AG04449 (cell line): ENCODE data around the gene AKAP11.

Source experiments
- CTCF ChIA-PET: fragments of 350-600 bp; formaldehyde crosslinking; extraction: SDS; loops from one replicate; lab custom pipeline; 2021; ENCODE audit warnings: antibody characterized with exemption; lab: Yijun Ruan, JAX
- POLR2A ChIA-PET: fragments of 400-600, 350-600 bp; formaldehyde crosslinking; extraction: SDS; loops from one replicate; lab custom pipeline; 2020; ENCODE audit warnings: antibody characterized with exemption, inconsistent platforms; lab: Yijun Ruan, JAX
- DNase-seq: peaks from one replicate; pipeline ENCODE4 v3.0.0-alpha.2; 2010; ENCODE audit warnings: low read depth, low spot score
- H3K4me3 ChIP-seq: 2 replicates; pipeline ENCODE4 v1.5.1; 2011; ENCODE audit warnings: low read depth, mild to moderate bottlenecking, control low read depth, low read length
- CTCF ChIP-seq: IDR thresholded peaks from one replicate; pipeline ENCODE4 v1.5.1; 2011; ENCODE audit warnings: mild to moderate bottlenecking, moderate library complexity, low read length, control low read depth, inconsistent platforms; ENCODE audit not compliant: insufficient read depth; ENCODE audit errors: missing control alignments

AKAP11 gene

GRCh38 chr13:42361701-42362100 is 89.7 kb downstream of the AKAP11 start:
- no peak for TF ChIP-seq CTCF
- H3K4me3 ChIP-seq: no peak overlapping the region
- ChIA-PET POLR2A (no interaction called here), CTCF (no interaction called here)
- DNase-seq: no peak

GRCh38 chr13:42363941-42364612 is 92.1 kb downstream of the AKAP11 start:
- no peak for DNase-seq
- CTCF ChIA-PET: no interaction called here
- no peak overlapping the region for H3K4me3 ChIP-seq
- no peak for TF ChIP-seq CTCF
- POLR2A ChIA-PET: no interaction called here

GRCh38 chr13:42364613-42365000 is 92.7 kb downstream of the AKAP11 start:
- H3K4me3 ChIP-seq: no peak overlapping the region
- ChIA-PET POLR2A (no interaction called here), CTCF (no interaction called here)
- no peak for DNase-seq
- no peak for TF ChIP-seq CTCF

GRCh38 chr13:42367831-42368230 is 95.9 kb downstream of the AKAP11 start:
- ChIA-PET CTCF (no interaction called here), POLR2A (no interaction called here)
- TF ChIP-seq CTCF: no peak
- DNase-seq: no peak
- H3K4me3 ChIP-seq: no peak overlapping the region

- ChIA-PET CTCF (no interaction called here), POLR2A (no interaction called here)
- DNase-seq: no peak
- no peak overlapping the region for H3K4me3 ChIP-seq
- no peak for TF ChIP-seq CTCF
These were observed 97.3 kb downstream of the AKAP11 start for GRCh38 chr13:42369071-42369797.

- TF ChIP-seq CTCF: no peak
- DNase-seq: no peak
- ChIA-PET CTCF (no interaction called here), POLR2A (no interaction called here)
- H3K4me3 ChIP-seq: no peak overlapping the region
These were observed 98.3 kb downstream of the AKAP11 start for GRCh38 chr13:42370229-42370628.
